HG03095 (cell line): ENCODE measurements around the gene FYB1.
"Not testable (repeated sequence)": the region's sequence is repeated elsewhere in the genome, so short reads cannot be mapped to it uniquely, and the experiment has no call there.

Experiments
- ATAC-seq: cut with Tn5 transposase; IDR thresholded peaks from one replicate; pipeline ENCODE4 v1.9.1; 2021; ENCODE audit warnings: moderate library complexity; ENCODE audit not compliant: unreplicated experiment

The FYB1 gene, protein sequence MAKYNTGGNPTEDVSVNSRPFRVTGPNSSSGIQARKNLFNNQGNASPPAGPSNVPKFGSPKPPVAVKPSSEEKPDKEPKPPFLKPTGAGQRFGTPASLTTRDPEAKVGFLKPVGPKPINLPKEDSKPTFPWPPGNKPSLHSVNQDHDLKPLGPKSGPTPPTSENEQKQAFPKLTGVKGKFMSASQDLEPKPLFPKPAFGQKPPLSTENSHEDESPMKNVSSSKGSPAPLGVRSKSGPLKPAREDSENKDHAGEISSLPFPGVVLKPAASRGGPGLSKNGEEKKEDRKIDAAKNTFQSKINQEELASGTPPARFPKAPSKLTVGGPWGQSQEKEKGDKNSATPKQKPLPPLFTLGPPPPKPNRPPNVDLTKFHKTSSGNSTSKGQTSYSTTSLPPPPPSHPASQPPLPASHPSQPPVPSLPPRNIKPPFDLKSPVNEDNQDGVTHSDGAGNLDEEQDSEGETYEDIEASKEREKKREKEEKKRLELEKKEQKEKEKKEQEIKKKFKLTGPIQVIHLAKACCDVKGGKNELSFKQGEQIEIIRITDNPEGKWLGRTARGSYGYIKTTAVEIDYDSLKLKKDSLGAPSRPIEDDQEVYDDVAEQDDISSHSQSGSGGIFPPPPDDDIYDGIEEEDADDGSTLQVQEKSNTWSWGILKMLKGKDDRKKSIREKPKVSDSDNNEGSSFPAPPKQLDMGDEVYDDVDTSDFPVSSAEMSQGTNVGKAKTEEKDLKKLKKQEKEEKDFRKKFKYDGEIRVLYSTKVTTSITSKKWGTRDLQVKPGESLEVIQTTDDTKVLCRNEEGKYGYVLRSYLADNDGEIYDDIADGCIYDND

DNA sequence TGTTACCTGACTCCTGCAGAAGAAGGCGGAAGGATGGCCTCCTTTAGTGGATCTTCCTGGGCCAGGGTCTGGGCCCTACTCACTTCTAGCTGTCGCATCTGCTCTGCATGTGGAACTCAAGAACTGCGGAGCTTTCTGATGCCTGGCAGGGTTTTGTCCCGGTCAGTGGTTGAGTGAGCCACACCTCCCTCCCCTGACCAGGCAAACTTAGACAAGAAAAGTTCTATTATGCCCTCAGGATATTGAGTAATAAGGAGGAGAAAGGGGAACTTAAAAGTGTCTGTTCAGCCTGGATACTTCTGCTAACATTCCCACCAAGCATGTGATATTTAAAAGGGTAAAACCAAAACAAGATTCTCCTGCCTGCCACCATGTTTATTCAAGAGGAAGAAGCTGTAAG is at the start of gene FYB1:
TSS of gene FYB1 (minus strand) at position 127 of the 400 bp plus-strand sequence. CDS start 16,603 bp downstream, outside the sequence.
- no peak for ATAC-seq

DNA sequence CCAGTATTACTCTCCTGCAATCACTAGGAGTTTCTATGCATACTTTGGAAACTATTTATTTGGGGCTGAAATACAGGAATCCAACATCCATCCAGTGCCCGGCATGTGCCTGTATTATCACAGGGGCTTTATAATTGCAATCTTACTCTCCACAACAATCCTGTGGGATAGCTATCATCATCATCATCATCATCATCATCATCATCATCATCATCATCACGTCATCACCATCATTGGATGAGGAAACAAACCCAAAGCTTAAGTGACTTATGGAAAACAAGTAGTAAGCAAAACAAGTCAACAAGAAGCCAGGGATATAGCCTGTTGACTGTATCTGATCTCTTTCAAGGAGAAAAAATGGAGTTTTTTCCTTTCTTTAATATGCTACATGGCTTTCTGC is 47.8 kb upstream of the FYB1 start:
- no peak for ATAC-seq

DNA sequence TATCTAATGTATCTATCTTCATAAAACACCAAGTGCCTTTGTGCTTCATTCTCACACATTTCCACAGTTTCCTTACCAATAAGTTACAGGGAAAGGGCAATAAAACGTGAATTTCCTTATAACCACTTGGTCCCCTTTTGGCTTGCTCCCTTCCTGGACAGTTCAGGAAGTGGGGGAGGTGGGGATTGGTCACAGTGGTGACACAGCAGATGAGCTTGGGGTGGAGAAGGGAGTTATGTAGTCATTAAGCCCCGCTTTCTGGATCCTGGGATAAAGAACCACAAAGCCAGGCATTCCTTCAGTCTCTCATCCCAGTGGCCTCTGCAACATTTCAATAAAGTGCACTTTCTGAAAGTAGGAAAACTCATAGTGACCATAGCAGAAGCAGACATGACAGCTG is 47.1 kb upstream of the FYB1 start:
- ATAC-seq: no peak

DNA sequence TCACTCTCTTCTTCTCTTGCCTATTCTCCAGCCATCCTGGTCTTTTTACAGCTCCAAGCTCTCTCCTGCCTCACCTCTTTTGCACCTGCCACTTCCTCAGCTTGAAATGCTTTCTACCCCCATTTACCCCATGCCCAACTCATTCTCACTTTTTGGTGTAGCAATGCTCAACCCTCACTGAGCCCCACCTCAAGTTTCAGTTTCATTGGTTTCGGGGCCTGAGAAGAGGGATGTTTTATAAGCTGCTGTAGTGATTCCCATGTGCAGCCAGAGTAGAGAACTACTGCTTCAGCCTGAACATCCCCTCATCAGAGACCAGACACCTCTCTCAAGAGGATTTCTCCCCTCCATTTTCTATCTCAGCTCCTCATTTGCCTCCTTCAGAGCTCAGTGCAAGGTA is 45.2 kb upstream of the FYB1 start:
- ATAC-seq: peak; percentile 57

DNA sequence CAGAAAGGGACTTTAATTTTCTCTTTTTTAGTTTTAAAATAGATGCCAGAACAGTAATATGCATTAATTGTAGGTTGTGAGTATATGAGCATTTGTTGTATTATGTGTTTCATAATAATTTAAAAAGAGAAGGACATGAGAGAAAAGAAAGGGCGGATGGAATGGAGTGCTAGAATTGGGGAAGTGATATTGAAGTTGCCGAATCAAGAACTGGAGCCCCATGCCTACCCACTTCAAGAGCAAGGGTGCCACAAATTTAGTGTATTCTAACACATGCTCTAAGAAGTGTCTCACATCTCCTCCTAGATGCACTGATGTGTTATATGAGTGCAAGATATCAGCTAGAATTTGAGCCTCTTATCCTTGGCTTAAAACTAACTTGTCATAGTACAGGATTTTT is 43.6 kb upstream of the FYB1 start:
- ATAC-seq: no peak

DNA sequence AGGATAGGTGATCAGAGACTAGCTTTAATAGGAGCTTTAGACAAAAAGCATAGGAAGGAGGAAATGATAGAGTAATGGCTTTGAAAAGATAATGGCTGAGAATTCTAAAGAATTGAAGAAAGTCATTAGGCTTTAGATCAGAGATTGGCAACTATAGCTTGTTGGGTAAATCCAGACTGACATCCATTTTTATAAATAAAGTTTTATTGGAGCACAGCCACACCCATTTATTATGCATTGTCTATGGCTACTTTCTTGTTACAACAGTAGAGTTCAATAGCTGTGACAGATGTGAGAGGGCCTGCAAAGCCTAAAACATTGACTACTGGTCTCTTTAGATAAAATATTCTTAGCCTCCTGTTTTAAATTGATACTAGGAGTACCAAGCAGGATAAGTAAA is 40.7 kb upstream of the FYB1 start:
- no peak for ATAC-seq

DNA sequence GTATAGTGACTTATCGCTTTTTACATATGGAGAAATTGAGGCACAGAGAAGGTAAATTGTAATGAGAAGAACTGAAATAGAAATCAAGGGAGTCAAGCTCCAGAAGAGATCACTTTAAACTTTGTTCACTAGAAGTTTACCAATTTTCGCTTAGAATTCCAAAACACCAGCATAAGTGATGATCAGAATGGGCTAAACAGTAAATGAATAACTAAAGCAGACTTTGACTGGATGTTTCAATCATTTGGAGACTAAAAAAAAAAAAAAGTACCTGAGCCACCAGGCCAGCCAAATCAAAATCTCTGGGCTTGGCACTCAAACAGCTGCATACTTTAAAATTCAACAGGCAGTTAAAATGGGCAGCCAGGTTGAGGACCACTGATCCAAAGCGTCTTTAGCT is 38.2 kb upstream of the FYB1 start:
- no peak for ATAC-seq

DNA sequence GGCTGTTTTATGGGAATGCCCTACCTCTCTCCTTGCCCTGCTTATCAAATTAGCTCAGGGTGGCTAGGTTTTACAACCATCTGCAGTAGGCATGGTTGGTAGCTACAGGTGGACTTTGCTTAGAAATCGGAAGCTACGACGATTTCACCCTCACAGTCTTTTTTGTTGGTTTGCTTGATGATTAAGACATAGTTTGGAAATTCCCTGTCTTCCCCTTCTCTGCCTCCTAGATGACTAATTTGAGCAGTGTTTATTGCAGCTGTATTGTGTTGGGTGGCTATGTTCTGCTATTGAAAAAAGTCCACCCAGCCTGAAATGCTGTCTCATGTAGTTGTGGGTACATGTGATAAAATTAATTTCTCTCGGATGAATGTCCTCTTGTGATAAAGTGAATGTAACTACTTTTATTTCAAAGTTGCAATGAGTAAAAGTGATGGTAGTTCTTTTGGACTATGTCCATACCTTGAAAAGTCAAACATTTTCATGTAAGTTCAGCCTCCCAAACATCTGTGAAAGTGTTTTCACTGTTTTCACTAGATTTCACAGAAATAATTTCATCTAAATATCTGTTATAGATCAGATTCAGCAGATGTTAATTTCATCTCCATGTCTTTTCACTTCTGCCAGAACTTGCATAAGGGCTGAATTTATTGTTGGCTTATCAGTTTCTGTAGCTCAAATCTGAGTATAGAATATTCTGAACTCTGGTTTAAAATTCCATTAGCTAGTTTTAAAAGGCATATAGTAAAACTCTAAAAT is 37.3 kb upstream of the FYB1 start:
- no peak for ATAC-seq

DNA sequence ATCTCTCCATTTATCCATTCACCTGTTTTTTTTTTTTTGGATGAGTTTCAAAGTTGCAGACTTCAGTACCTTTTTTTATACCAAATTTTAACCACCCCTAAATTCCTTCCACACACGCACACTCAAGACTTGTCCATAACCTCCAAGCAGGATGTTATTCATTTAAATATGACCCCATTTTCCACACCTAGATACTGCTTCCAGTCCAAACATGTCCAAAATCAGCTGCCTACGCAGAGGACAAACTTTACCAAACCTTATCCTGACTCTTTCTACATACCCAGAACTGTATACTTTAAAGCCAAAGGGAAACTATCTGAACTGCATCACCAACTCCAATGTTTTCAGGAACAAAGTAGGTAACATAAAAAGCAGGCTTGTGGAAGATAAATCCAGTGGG is 36.0 kb upstream of the FYB1 start:
- ATAC-seq: no peak

DNA sequence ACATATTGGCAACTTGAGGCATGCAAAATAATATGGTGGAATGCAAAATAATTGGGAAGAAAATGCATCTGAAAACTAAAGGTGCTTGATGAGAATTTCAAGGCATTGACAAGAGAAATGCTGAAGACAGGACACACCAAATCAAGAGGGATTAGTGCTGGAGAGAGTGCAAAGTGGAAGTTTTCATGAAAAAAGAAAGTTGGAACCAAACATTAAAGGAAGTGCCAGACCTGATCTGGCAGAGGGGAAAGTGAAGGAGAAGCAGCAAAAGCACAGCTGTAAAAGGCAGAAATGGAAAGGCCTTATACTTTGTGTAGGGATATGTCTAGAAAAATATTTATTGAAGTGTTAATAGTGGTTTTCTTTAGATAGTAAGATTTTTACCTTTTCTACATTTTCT is 35.3 kb upstream of the FYB1 start:
- ATAC-seq: no peak

DNA sequence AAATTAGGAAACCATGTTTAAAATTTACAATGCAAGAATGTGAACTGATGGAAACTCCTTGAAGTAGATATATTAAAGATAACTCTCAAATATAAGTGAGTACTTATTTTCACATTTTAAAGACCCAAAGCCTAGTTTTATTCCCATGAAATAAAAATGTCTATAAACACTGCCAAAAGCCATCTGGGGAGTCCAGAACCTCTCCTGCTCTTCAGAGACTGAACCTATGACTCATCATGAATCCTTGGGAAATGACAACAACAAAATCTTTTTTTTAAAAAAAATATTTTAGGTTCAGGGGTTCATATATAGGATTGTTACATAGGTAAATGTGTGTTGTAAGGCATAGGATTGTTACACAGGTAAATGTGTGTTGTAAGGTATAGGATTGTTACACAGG is 33.8 kb upstream of the FYB1 start:
- no peak for ATAC-seq

DNA sequence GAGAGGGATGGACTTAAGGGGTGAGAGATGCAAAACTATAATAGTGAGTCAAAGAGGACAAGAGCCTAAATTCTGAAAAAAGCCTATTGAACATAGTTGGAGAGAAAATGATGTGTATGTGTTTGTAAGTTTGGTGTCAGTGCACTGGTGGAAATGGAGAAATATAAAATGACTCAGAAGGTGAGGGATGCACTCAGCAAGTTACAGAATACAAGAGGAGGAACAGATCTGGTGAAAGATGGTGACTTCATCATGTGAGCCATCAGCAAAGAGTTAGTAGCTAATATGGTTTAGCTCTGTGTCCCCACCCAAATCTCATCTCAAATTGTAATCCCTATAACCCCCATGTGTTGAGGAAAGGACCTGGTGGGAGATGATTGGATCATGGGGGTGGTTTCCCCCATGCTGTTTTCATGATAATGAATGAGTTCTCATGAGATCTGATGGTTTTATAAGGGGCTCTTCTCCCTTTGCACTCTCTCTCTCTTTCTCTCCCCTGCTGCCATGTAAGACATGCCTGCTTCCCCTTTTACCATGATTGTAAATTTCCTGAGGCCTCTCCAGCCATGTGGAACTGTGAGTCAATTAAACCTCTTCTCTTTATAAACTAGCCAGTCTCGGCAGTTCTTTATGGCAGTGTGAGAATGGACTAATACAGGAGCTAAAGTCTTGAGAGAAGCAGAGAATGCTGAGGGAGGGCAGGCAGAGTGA is 30.4 kb upstream of the FYB1 start:
- no peak for ATAC-seq

DNA sequence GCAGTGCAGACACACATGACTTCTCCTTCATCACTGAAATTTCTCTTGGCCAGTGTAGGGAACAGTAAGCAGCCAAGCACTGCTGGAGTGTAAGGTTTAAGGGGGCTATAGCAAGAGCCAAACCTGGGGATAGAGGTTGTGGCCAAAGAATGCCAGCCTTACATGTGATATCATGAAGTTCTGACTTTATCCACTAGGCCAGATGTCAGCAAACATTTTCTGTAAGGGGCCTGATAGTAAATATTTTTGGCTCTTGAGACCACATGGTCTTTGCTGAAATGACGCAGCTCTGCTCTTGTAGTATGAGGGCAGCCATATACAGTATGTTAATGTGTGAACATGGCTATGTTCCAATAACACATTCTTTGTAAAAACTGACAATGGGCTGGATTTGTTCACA is 29.7 kb upstream of the FYB1 start:
- no peak for ATAC-seq

DNA sequence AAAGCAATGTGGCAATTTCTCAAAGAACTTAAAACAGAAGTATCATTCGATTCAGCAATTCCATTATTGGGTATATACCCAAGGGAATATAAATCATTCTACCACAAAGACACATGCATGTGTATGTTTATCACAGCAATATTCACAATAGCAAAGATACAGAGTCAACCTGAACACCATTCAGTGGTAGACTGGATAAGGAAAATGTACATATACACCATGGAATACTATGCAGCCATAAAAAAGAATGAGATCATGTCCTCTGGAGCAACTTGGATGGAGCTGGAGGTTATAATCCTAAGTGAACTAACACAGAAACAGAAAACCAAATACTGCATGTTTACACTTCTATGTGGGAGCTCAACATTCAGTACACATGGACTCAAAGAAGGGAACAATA is 21.4 kb upstream of the FYB1 start:
- no peak for ATAC-seq

DNA sequence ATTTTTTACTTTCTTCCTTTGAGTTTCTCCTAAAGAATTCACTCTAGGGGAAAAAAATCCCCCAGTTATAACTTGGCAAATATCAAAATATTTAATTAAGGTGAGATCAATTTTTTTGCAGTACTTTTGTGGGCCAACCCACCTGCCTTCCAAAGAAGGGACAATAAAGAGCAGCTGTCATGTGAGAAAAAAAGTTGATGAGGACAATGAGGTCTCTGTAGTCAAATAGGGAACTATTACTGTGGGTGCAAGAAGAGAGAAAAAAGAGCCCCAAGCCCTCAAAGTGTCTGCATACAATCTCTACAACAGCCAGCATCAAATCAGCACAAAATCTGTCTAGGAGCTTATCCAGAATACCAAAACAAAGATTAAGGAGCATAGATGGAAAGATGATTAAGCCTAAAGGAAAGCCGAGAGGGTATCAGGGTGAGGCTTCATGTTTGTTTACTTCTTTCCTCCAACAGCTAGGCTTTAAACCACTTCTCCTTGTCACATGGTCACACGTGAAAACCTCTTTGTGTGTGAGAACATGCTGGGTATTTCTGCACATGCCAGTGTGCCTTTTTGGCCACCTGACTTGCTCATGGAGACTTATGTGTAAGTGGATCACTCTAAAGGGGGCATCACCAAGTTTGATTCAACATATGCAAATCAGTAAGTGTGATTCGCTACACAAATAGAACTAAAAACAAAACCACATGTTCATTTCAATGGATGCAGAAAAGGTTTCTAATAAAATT is 19.2 kb upstream of the FYB1 start:
- no peak for ATAC-seq

DNA sequence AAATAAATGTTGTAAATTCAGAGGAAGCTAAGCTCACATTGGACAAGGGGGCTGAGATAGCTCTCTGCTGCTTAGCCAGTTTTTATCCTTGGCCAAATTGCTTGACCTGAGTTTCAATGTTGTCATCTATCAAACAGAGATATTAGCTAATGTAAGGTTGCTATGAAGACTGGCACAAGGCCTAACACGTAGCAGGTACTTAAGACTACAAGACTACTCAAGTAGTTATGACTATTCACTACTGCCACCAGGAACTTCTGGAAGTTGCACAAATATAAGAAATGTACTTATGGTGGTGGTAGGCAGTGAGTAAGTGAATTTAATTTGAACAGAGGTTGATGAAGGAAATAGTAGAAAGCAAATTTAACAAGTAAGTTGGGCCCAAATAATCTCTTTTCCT is 17.4 kb upstream of the FYB1 start:
- no peak for ATAC-seq

DNA sequence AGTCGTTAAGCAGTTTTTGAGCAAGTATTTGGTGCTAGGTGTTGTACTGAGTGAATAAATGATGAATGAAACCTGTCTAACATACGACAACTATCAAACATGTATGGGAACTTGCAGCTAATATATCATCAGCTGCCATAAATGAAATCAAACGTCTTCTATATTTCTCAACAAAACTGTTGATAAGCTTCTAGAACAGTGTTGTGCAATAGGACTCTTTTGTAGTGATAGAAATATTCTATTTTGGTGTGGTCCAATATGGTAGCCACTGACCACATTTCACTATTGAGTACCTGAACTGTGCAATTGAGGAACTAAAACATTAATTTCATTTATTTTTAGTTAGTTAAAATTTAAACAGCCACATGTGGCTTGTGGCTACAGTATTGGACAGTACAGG is 16.3 kb upstream of the FYB1 start:
- ATAC-seq: no peak

DNA sequence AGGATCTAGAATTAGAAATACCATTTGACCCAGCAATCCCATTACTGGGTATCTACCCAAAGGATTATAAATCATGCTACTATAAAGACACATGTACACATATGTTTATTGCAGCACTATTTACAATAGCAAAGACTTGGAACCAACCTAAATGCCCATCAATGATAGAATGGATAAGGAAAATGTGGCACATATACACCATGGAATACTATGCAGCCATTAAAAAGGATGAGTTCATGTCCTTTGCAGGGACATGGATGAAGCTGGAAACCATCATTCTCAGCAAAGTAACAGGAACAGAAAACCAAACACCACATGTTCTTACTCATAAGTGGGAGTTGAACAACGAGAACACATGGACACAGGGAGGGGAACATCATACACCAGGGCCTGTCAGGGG is 15.1 kb upstream of the FYB1 start:
- ATAC-seq: not testable (repeated sequence)

DNA sequence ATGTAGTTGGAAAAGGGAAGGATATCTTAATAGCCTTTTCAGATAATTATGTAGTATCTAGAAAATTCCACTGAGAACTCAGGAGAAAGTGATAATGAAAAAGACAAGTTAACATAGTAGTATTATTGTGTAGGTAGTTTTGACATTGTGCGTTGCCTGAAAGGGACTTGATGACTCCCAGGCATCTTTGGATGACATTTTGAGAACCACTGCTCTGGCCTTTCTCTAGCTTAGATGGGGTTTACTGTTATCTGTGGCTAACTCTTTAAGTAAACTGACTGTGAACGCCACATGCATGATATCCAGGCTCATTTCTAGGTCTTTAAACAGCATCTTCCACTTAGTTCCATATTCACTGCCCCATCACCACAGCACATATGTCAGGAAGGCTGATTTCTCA is 14.4 kb upstream of the FYB1 start:
- ATAC-seq: no peak
